Stimulated activated CD4-positive, alpha-beta T cell treated with anti-CD3 and anti-CD28 coated beads, Interleukin-12 subunit alpha, Interleukin-12 subunit beta, amount 100 ng/mL, for 48 hours (primary cell): ENCODE measurements around the gene DENND1A.
A peak's percentile ranks its signal among the peaks of the same experiment; 100 is the strongest.
"Not testable (repeated sequence)": the region's sequence is repeated elsewhere in the genome, so short reads cannot be mapped to it uniquely, and the experiment has no call there.

Experiments used
- DNase-seq, 3 donors: peaks; one replicate each; pipeline ENCODE4 v3.0.0-alpha.2; 2020; ENCODE audit warnings: low read depth in 2 of 3, low spot score in 1 of 3

DENND1A gene, protein sequence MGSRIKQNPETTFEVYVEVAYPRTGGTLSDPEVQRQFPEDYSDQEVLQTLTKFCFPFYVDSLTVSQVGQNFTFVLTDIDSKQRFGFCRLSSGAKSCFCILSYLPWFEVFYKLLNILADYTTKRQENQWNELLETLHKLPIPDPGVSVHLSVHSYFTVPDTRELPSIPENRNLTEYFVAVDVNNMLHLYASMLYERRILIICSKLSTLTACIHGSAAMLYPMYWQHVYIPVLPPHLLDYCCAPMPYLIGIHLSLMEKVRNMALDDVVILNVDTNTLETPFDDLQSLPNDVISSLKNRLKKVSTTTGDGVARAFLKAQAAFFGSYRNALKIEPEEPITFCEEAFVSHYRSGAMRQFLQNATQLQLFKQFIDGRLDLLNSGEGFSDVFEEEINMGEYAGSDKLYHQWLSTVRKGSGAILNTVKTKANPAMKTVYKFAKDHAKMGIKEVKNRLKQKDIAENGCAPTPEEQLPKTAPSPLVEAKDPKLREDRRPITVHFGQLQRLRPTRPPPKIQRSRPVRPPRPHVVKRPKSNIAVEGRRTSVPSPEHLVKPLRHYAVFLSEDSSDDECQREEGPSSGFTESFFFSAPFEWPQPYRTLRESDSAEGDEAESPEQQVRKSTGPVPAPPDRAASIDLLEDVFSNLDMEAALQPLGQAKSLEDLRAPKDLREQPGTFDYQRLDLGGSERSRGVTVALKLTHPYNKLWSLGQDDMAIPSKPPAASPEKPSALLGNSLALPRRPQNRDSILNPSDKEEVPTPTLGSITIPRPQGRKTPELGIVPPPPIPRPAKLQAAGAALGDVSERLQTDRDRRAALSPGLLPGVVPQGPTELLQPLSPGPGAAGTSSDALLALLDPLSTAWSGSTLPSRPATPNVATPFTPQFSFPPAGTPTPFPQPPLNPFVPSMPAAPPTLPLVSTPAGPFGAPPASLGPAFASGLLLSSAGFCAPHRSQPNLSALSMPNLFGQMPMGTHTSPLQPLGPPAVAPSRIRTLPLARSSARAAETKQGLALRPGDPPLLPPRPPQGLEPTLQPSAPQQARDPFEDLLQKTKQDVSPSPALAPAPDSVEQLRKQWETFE

DNA sequence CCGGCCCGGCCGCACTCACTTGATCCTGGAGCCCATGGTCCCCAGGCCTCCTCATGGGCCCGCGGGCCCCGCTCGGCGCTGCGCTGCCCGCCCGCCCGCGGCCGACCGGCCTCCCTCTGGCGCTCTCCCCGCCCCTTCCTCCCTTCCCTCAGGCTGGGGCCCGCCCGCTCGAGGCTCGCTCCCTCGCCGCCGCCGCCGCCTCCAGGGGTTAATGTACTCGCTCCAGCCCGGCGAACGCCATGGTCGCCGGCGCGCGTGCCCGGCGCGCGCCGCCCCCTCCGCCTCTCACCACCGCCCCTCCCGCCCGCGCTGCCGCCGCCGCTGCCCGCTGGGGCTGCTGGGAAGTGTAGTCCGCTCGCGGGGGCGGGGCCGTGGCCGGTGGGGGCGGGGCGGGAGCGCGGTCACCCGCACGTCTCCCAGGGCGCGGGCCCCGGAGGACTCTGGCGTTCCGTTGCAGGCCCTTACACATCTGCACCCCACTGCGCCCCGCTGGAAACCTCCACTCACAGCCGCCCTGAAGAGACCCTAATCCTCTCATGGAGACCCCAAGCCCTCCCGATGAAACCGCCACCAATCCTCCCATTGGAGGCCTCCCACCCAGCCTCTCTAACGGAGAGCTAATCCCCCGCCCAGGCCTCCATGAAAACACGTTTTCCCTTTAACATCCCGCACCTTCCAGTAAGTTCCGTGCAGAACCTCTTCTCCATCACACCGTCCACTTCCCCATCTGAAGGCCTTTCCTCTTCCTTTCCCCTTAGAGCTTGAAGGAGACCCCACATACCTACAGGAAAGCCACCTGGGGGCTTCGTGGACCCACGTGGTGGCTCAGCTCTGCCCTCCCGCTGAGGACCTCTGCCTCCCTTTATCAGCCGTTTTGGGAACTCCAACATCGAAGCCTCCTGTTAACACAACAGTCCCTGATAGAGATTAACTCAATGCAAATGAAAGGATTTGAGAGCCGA, at the start of gene DENND1A:
DENND1A (minus strand) TSS at position 257 of the 962 bp plus-strand sequence; CDS start at position 36, 221 bp downstream.
- peak; percentile 75 to 88 (median 83) for DNase-seq

DNA sequence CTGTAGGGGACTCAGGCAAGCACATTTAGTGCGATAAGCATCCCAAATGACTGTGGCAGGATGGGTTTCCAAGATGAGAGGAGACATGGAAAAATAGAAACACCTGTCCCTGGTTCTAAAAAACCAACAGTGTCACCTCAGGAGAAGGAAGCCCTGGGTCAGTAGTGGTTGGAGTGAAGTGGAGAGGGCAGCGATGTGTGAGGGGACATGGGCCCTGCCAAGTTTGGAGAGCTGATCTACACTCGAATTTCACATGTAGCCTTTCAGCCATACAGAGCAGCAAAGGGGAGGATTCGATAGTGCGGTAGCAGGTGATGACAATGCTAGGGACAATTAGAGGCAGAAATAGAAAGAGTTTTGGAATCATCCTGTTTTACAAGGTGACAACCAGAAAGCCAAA, 49.1 kb upstream of the DENND1A start:
- DNase-seq: no peak

- not testable (repeated sequence) for DNase-seq
Measured at GRCh38 chr9:123976579-123976978, 46.7 kb upstream of the DENND1A start.

- DNase-seq: no peak
Measured at GRCh38 chr9:123975871-123976270, 45.9 kb upstream of the DENND1A start.

DNA sequence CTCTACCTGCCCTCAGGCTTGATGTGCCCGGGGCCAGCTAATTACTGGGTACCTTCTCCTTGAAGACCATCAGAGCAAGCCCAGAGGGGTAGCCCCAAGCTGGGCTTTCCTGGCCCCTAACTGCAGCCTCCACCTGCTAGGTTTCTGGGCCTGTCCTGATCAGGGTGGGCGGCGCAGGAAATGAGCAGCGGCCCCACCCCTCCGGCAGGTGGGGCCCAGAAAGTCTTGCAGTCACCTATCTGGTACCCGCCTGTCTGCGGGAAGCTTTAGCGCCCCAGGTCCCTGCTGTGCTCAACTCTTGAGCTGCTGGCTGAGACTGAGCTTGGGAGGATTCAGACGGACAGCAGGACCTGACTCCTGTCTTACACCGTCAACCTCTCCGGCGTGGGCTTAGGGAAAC, 44.5 kb upstream of the DENND1A start:
- DNase-seq: no peak

- DNase-seq: no peak
Measured at GRCh38 chr9:123973590-123974223, 43.8 kb upstream of the DENND1A start.

DNA sequence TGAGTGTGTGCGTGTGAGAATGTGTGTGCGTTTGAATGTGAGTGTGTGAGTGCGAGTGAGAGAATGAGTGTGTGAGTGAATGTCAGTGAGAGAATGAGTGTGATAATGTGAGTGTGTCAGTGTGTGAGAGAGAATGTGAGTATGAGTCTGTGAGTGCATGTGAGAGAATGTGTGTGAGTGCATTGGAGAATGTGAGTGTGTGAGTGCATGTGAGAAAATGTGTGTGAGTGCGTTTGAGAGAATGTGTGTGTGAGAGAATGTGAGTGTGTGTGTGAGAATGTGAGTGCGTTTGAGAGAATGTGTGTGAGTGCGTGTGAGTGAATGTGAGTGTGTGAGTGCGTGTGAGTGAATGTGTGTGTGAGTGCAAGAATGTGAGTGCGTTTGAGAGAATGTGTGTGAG, 42.7 kb upstream of the DENND1A start:
- DNase-seq: no peak

DNA sequence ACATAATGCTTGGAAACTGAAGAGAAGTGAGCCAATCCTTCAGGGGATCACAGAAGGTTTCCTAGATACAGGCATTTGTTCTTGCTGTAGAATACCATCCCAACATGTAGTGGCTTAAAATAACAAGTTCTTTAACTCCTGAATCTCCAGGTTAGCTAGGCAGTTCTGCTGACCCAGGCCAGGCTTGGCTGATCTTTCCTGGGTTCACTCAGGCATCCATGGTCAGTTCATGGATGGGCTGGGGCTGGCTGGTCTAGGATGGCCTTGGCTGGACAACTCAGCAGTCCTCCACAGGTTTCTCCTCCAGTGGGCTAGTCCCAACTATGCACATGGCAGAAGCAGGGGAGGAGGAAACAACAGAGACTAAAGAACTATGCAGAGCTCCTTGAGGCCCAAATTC, 37.4 kb upstream of the DENND1A start:
- DNase-seq: no peak

DNA sequence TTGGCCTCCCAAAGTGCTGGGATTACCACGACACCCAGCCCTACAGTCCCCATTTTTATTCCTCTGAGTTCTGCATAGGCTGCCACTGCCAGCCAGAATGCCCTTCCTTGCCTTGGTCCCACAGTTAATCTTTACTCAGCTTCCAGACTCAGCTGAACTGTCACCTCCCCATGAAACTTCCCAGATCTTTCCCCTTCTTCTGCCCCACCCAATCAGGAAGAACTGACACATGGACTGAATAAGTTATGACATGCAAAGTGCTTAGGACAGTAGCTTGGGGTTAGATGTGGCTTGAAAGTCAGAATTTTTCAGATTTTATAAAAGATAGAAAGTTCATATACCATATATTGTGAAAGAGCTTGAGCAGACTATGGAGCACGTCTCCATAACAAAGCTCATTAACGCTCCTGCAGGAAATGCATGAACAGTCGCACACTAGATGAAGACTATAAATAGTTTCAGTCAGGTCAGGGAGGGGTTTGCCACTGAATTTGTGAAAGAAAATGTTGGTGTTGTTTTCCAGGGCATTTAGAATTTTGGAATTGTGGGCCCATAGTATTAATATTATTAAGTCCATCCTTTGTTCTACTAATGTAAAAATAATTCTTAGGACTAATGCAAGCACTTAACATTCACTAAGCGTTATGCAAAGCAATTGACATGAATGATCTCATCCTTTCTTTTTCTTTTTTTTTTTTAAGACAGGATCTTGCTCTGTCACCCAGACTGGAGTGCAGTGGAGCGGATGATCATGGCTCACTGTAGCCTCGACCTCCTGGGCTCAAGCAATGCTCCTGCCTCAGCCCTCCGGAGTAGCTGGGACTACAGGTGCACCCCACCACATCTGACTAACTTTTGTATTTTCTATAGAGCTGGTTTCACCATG, 36.1 kb upstream of the DENND1A start:
- DNase-seq: no peak

DNA sequence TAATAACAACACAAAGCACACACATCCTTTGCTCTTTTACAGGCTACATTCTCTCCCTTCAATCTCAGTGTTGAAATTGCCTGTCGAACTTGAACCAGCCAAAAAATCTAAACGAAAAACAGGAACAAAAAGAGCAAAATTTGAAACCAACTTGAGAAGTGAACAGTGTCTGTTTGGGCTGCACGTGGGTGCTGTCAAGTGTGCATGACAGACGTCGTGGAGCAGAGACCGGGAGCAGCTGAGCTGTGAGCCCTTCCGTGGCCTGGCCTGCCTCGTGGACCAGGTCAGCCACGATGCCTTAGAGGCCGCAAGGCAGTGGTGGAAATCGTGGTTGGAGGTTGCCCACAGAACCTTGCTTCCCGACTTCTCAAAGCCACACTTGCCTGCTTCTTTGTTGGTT, 34.8 kb upstream of the DENND1A start:
- no peak for DNase-seq

DNA sequence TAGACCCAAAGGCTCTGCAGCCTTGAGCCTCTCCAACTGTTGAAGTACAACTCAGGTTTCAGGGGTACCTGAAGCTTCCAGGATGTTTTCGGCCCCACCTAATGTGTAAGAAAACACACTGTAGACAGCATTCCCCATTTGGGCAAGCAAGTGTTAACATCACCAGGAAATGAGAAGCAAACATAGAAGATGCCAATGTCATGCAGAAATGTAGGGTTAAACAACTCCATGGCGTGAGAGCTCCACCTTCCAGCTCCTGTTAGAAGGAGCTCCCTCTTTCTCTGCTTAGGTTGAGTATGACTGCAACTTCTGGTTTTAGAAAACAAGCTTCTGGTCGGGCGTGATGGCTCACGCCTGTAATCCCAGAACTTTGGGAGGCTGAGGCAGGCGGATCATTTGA, 31.0 kb upstream of the DENND1A start:
- no peak for DNase-seq

- no peak for DNase-seq
Measured at GRCh38 chr9:123960366-123960765, 30.4 kb upstream of the DENND1A start.

GRCh38 chr9:123959787-123960186, 29.9 kb upstream of the DENND1A start:
- DNase-seq: no peak

DNA sequence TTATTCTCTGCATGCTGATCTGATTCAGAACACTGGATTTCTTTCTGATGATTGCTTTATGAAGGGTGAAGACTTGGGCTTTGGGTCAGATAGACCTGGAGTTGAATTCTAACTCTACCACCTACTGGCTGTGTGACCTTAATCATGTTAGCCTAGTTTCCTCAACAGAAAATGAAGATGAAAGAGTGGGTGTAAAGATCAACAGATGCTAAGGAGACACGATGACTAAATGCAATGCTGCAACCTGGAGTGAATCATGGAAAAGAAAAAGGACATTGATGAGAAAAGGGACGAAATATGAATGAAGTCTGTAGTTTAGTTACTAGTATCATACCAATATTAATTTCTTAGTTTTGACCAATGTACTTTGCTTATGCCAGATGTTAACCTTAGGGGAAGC, 27.8 kb upstream of the DENND1A start:
- DNase-seq: no peak

GRCh38 chr9:123957168-123957721, 27.3 kb upstream of the DENND1A start:
- no peak for DNase-seq

DNA sequence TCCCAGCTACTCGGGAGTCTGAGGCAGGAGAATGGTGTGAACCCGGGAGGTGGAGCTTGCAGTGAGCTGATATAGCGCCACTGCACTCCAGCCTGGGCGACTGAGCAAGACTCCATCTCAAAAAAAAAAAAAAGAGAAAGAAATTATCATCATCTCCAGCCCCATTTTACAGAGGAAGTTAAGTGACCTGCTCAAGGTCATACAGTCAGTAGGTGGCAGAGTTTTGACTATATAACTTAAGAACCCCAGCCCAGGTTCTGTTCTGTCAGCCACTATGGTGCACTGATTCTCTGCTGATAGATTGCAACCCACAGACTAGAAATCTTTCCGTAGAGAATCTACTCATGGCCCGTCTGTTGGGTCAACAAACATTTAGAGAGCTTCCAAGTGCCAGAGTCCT, 25.7 kb upstream of the DENND1A start:
- DNase-seq: no peak

- no peak for DNase-seq
Measured at GRCh38 chr9:123954518-123955280, 24.8 kb upstream of the DENND1A start.
